Uterus (tissue), 2 donors: Measurements from ENCODE around the gene RNASE2.
"Not testable (repeated sequence)": the region's sequence is repeated elsewhere in the genome, so short reads cannot be mapped to it uniquely, and the experiment has no call there.

Experiments
- CTCF ChIP-seq, 4 experiments: fragments of 200-600 bp in 2 of 4; fragments of 450-650 bp in 2 of 4; sonication (generic) in 2 of 4; IDR thresholded peaks; one replicate each; pipeline ENCODE4 v1.5.1; 2016 to 2019; ENCODE audit warnings: antibody characterized with exemption in 4 of 4, mild to moderate bottlenecking in 2 of 4, moderate library complexity in 1 of 4
- POLR2A ChIP-seq, 2 donors: fragments of 450-650 bp; IDR thresholded peaks; one replicate each; pipeline ENCODE4 v1.6.1; 2016; ENCODE audit warnings: antibody characterized with exemption in 2 of 2, mild to moderate bottlenecking in 1 of 2, moderate library complexity in 1 of 2

DNA sequence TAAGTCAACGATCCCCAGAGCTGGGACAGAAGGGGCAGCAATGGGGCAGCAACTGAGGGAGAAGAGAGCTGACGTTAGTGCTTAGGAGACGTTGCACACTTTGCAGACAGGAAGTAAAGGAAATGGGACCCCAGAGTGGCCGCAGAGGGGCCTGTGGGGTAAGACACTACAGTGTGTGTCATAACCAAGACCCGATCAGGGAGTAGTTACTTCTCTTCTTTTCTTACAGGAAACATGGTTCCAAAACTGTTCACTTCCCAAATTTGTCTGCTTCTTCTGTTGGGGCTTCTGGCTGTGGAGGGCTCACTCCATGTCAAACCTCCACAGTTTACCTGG, 219 bp downstream of the RNASE2 start:
- TF ChIP-seq CTCF, POLR2A (IDR thresholded peaks at IDR 0.05): not testable (repeated sequence)
